Anterior cingulate cortex (tissue), 58 donors: ENCODE results near the gene BRINP3.
A peak's percentile ranks its signal among the peaks of the same experiment; 100 is the strongest.
"Not testable (repeated sequence)": the region's sequence is repeated elsewhere in the genome, so short reads cannot be mapped to it uniquely, and the experiment has no call there.

ENCODE experiments used
- DNase-seq, 58 donors: peaks; one replicate each; lab custom pipeline; 2025; lab: John Stamatoyannopoulos, UW

The BRINP3 gene

GRCh38 chr1:190477762-190478148 lies at the start of gene BRINP3:
TSS of gene BRINP3 (minus strand) at chr1:190477864.
- DNase-seq: peak in 5 of 58 donors; percentile 12 to 58 (median 32)

- DNase-seq: peak in 1 of 58 donors; percentile 8
Measured at GRCh38 chr1:190511554-190511953, 33.9 kb upstream of the BRINP3 start.

GRCh38 chr1:190507357-190507756 lies 29.7 kb upstream of the BRINP3 start:
- no peak for DNase-seq

GRCh38 chr1:190504539-190504938 lies 26.9 kb upstream of the BRINP3 start:
- not testable (repeated sequence) for DNase-seq

- no peak for DNase-seq
Measured at GRCh38 chr1:190497565-190497964, 19.9 kb upstream of the BRINP3 start.

GRCh38 chr1:190494451-190494850 lies 16.8 kb upstream of the BRINP3 start:
- no peak for DNase-seq

- DNase-seq: no peak
Measured at GRCh38 chr1:190491404-190491803, 13.7 kb upstream of the BRINP3 start.

- no peak for DNase-seq
Measured at GRCh38 chr1:190484045-190484444, 6.4 kb upstream of the BRINP3 start.

GRCh38 chr1:190480231-190480630 lies 2.6 kb upstream of the BRINP3 start:
- no peak for DNase-seq

- peak in 18 of 58 donors; percentile 1 to 53 (median 13) for DNase-seq
Measured at GRCh38 chr1:190479516-190479915, 1.9 kb upstream of the BRINP3 start.

- DNase-seq: peak in 5 of 58 donors; percentile 14 to 68 (median 23)
Measured at GRCh38 chr1:190479050-190479397, 1.4 kb upstream of the BRINP3 start.

- peak in 35 of 58 donors; percentile 19 to 77 (median 44) for DNase-seq
Measured at GRCh38 chr1:190478149-190479049, 735 bp upstream of the BRINP3 start.

GRCh38 chr1:190476806-190477205 lies 858 bp downstream of the BRINP3 start:
- no peak for DNase-seq

- no peak for DNase-seq
Measured at GRCh38 chr1:190476321-190476720, 1.3 kb downstream of the BRINP3 start.

GRCh38 chr1:190475421-190476141 lies 2.1 kb downstream of the BRINP3 start:
- DNase-seq: peak in 23 of 58 donors; percentile 2 to 42 (median 13)

- peak in 28 of 58 donors; percentile 8 to 48 (median 28) for DNase-seq
Measured at GRCh38 chr1:190474650-190475211, 2.9 kb downstream of the BRINP3 start.

- DNase-seq: no peak
Measured at GRCh38 chr1:190474010-190474409, 3.7 kb downstream of the BRINP3 start.

- no peak for DNase-seq
Measured at GRCh38 chr1:190472494-190472893, 5.2 kb downstream of the BRINP3 start.

- DNase-seq: no peak
Measured at GRCh38 chr1:190472042-190472441, 5.6 kb downstream of the BRINP3 start.

GRCh38 chr1:190464690-190465089 lies 13.0 kb downstream of the BRINP3 start:
- no peak for DNase-seq

GRCh38 chr1:190456129-190456528 lies 21.5 kb downstream of the BRINP3 start:
- no peak for DNase-seq
